Activated T-cell treated with anti-CD3 and anti-CD28 coated beads, Interleukin-2, amount 50 U/mL, for 24 hours (primary cell): ENCODE measurements around the gene CHST10.
"Not testable (repeated sequence)": the region's sequence is repeated elsewhere in the genome, so short reads cannot be mapped to it uniquely, and the experiment has no call there.

Source experiments
- DNase-seq: peaks from one replicate; pipeline ENCODE4 v3.0.0-alpha.2; 2020
- H3K27ac Mint-ChIP-seq: 2 replicates; pipeline ENCODE4 v1.8.0; 2020; ENCODE audit warnings: mild to moderate bottlenecking, mixed read lengths
- H3K27me3 Mint-ChIP-seq: 2 replicates; pipeline ENCODE4 v1.8.0; 2020; ENCODE audit warnings: mixed read lengths
- H3K36me3 Mint-ChIP-seq: 2 replicates; pipeline ENCODE4 v1.8.0; 2020; ENCODE audit warnings: low read depth, mixed read lengths
- H3K4me1 Mint-ChIP-seq: 2 replicates; pipeline ENCODE4 v1.8.0; 2020; ENCODE audit warnings: low read depth, mixed read lengths
- H3K4me3 Mint-ChIP-seq: 2 replicates; pipeline ENCODE4 v1.8.0; 2020; ENCODE audit warnings: mild to moderate bottlenecking, moderate library complexity, mixed read lengths
- H3K9me3 Mint-ChIP-seq: 2 replicates; pipeline ENCODE4 v1.8.0; 2020; ENCODE audit warnings: mixed read lengths

The CHST10 gene

DNA sequence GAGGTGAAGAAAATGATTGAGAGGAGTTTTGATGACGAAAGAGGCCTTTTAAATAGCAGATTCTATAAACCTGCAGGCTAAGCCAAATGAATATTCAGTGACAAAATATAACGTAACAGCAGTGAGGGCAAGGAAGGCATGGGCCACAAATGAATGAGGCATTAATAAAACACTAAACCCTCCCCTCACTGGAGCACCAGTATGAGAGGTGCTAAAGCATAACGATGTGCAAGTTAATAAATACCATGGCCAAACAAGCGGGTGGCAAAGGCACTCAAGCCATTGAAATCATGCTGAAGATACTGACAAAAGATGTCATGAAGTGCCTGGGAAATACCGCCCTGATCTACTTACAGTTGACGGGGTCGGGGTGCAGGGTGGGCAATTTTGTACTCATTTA lies 64.9 kb downstream of the CHST10 start:
- Mint-ChIP-seq H3K9me3 (no peaks in the 10 kb centered on the region), H3K27me3 (peaks cover 64% of the 10 kb centered on the region), H3K4me3 (no peak overlapping the region), H3K27ac (no peak overlapping the region), H3K36me3 (no peaks in the 10 kb centered on the region), H3K4me1 (no peaks in the 10 kb centered on the region)
- no peak for DNase-seq

DNA sequence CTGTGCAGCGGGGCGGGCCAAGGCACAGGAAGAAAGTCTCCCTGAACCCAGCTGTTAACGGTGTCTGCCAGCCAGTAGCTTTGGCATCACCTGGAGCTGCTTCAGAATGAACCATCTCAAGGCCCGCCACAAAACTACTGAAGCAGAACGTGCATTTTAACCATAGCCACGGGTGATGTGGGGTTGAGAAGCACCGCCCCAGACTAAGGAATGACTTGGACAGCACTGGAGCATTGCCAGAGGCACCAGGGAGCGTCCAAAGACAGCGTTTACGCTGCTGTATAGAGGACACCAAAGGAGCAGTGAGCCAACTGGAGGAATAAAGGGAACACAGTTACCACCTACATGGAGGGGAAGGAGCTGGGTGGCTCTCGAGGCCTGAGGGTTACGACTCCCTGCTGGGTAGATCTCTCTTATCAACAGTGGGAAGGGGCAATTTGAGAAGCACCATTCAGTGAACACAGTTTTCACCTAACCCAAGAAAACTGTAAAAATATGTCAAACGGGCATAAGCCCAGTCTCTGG lies 66.7 kb downstream of the CHST10 start:
- Mint-ChIP-seq H3K4me3 (no peak overlapping the region), H3K36me3 (no peaks in the 10 kb centered on the region), H3K9me3 (no peaks in the 10 kb centered on the region), H3K27ac (no peak overlapping the region), H3K27me3 (peaks cover 56% of the 10 kb centered on the region), H3K4me1 (no peaks in the 10 kb centered on the region)
- DNase-seq: no peak

DNA sequence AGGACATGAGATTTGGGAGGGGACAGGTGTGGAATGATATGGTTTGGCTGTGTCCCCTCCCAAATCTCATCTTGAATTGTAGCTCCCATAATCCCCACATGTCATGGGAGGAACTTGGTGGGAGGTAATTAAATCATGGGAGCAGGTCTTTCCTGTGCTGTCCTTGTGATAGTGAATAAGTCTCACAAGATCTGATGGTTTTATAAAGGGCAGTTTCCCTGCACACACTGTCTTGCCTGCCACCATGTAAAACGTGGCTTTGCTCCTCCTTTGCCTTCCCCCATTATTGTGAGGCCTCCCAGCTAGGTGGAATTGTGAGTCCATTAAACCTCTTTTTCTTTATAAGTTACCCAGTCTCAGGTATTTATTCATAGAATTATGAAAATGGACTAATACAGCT lies 72.3 kb downstream of the CHST10 start:
- DNase-seq, H3K27ac Mint-ChIP-seq, H3K4me1 Mint-ChIP-seq, H3K9me3 Mint-ChIP-seq, H3K4me3 Mint-ChIP-seq, H3K36me3 Mint-ChIP-seq: not testable (repeated sequence)
- peaks cover 48% of the 10 kb centered on the region for H3K27me3 Mint-ChIP-seq

DNA sequence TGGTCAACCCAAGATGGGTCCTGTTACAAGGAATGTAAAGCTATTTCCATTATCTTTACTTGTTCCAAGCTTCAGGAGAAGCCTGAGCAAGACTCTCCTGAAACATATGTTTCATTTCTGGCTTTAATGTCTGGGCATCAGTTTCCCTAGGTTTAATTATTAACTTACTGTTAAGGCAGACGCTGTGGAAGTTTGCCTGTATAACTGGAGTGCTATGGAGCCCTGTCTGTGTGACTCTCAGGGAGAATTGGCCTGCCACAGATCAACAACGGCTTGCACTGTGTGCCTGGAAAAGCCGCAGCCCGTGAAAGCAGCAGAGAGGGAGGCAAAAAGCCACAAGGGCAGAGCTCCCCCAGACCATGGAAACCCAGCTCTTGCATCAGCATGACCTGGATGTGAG lies 73.0 kb downstream of the CHST10 start:
- no peak overlapping the region for H3K4me3 Mint-ChIP-seq
- H3K4me1 Mint-ChIP-seq: no peaks in the 10 kb centered on the region
- no peak overlapping the region for H3K27ac Mint-ChIP-seq
- H3K27me3 Mint-ChIP-seq: peaks cover 47% of the 10 kb centered on the region
- DNase-seq: no peak
- no peaks in the 10 kb centered on the region for H3K36me3 Mint-ChIP-seq
- no peaks in the 10 kb centered on the region for H3K9me3 Mint-ChIP-seq

DNA sequence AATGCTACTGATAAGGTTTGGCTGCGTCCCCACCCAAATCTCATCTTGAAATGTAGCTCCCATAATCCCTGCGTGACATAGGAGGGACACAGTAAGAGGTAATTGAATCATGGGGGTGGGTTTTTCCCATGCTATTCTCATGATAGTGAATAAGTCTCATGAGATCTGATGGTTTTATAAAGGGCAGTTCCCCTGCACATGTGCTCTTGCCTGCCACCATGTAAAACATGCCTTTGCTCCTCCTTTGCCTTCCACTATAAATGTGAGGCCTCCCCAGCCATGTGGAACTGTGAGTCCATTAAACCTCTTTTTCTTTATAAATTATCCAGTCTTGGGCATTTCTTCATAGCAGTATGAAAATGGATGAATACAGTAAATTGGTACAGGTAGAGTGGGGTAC lies 75.0 kb downstream of the CHST10 start:
- H3K27me3 Mint-ChIP-seq: peaks cover 38% of the 10 kb centered on the region
- not testable (repeated sequence) for H3K9me3 Mint-ChIP-seq

More for the DNA sequence above, 75.0 kb downstream of the CHST10 start:
- not testable (repeated sequence) for H3K27ac Mint-ChIP-seq, DNase-seq, H3K4me1 Mint-ChIP-seq, H3K36me3 Mint-ChIP-seq, H3K4me3 Mint-ChIP-seq
